Measurements from ENCODE around the gene LSAMP. TPM values are rescaled to one million over a fixed set of nuclear protein-coding genes. Genes with fewer than 3 reads are reported as not detected.

The LSAMP gene
- total and polyA plus RNA-seq, 2 of the 13 experiments (the other 11 are each of a cell fraction or from before 2014, with no cell fraction given), result not detected

DNA sequence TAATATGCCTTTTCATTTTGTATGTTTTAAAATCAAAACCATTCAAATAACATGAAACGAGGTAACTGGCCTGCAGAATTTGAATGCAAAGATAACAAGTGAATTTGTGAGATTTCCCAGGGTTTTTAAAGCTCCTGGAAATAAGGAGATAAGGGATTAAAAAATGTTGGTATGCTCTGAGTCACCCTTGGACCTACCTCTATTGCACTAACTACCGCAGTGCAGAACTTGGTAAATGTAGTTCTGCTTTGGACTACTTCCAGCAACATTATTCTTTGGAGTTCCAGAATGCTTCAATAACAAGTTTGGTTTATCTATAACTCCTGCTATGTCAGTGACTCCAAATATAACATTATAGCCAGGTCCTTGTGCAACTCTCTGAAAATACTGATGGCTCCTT lies 620.2 kb downstream of the LSAMP start (continued):
- TF ChIP-seq, protein P1, sequence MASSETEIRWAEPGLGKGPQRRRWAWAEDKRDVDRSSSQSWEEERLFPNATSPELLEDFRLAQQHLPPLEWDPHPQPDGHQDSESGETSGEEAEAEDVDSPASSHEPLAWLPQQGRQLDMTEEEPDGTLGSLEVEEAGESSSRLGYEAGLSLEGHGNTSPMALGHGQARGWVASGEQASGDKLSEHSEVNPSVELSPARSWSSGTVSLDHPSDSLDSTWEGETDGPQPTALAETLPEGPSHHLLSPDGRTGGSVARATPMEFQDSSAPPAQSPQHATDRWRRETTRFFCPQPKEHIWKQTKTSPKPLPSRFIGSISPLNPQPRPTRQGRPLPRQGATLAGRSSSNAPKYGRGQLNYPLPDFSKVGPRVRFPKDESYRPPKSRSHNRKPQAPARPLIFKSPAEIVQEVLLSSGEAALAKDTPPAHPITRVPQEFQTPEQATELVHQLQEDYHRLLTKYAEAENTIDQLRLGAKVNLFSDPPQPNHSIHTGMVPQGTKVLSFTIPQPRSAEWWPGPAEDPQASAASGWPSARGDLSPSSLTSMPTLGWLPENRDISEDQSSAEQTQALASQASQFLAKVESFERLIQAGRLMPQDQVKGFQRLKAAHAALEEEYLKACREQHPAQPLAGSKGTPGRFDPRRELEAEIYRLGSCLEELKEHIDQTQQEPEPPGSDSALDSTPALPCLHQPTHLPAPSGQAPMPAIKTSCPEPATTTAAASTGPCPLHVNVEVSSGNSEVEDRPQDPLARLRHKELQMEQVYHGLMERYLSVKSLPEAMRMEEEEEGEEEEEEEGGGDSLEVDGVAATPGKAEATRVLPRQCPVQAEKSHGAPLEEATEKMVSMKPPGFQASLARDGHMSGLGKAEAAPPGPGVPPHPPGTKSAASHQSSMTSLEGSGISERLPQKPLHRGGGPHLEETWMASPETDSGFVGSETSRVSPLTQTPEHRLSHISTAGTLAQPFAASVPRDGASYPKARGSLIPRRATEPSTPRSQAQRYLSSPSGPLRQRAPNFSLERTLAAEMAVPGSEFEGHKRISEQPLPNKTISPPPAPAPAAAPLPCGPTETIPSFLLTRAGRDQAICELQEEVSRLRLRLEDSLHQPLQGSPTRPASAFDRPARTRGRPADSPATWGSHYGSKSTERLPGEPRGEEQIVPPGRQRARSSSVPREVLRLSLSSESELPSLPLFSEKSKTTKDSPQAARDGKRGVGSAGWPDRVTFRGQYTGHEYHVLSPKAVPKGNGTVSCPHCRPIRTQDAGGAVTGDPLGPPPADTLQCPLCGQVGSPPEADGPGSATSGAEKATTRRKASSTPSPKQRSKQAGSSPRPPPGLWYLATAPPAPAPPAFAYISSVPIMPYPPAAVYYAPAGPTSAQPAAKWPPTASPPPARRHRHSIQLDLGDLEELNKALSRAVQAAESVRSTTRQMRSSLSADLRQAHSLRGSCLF (CRISPR knock-in tag; IDR thresholded peaks at IDR 0.05; ENCODE audit: borderline replicate concordance), result no peak
- TF ChIP-seq MXD4 (CRISPR knock-in tag; IDR thresholded peaks at IDR 0.05) (no peak), TAF15 (IDR thresholded peaks at IDR 0.05; ENCODE audit: low read depth, low read length, poor library complexity, severe bottlenecking) (no peak), ZFAT (CRISPR knock-in tag; conservative IDR thresholded peaks at IDR 0.05) (no peak), ZNF282 (IDR thresholded peaks at IDR 0.05; ENCODE audit: partially characterized antibody) (no peak), AHR (CRISPR knock-in tag; IDR thresholded peaks at IDR 0.05) (no peak)
- TF ChIP-seq, protein P2, sequence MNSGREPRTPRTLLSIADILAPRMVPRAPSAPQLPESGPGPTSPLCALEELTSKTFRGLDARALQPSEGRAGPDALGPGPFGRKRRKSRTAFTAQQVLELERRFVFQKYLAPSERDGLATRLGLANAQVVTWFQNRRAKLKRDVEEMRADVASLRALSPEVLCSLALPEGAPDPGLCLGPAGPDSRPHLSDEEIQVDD (CRISPR knock-in tag; IDR thresholded peaks at IDR 0.05; ENCODE audit: borderline replicate concordance), result no peak
- TF ChIP-seq, protein P3, sequence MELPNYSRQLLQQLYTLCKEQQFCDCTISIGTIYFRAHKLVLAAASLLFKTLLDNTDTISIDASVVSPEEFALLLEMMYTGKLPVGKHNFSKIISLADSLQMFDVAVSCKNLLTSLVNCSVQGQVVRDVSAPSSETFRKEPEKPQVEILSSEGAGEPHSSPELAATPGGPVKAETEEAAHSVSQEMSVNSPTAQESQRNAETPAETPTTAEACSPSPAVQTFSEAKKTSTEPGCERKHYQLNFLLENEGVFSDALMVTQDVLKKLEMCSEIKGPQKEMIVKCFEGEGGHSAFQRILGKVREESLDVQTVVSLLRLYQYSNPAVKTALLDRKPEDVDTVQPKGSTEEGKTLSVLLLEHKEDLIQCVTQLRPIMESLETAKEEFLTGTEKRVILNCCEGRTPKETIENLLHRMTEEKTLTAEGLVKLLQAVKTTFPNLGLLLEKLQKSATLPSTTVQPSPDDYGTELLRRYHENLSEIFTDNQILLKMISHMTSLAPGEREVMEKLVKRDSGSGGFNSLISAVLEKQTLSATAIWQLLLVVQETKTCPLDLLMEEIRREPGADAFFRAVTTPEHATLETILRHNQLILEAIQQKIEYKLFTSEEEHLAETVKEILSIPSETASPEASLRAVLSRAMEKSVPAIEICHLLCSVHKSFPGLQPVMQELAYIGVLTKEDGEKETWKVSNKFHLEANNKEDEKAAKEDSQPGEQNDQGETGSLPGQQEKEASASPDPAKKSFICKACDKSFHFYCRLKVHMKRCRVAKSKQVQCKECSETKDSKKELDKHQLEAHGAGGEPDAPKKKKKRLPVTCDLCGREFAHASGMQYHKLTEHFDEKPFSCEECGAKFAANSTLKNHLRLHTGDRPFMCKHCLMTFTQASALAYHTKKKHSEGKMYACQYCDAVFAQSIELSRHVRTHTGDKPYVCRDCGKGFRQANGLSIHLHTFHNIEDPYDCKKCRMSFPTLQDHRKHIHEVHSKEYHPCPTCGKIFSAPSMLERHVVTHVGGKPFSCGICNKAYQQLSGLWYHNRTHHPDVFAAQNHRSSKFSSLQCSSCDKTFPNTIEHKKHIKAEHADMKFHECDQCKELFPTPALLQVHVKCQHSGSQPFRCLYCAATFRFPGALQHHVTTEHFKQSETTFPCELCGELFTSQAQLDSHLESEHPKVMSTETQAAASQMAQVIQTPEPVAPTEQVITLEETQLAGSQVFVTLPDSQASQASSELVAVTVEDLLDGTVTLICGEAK (IDR thresholded peaks at IDR 0.05), result no peak
- TF ChIP-seq, protein P3 (CRISPR knock-in tag; IDR thresholded peaks at IDR 0.05), result no peak

Data from HepG2 (cell line).